ENCODE data around the gene BOD1L1.

DNA sequence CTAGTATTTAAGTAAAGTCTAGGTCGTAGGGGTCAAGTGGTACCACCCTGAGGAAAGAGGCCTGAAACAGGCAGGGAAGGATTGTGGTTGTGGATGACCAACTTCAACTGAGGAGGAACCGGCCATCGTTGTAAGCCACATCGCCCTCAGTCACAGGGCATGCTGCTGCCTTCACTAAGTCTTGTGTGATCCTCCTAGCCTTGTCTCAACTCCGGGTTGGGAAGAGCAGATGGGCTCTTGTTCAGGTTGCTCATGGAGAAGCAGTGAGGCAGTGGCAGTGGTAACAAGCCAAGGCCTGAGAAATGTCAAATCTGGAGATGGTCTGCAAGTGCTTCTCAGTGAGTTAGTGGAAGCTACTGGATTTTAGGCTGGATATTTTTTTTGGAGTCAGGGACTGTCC lies 60.4 kb downstream of the BOD1L1 start:
- TF ChIP-seq, protein P1, sequence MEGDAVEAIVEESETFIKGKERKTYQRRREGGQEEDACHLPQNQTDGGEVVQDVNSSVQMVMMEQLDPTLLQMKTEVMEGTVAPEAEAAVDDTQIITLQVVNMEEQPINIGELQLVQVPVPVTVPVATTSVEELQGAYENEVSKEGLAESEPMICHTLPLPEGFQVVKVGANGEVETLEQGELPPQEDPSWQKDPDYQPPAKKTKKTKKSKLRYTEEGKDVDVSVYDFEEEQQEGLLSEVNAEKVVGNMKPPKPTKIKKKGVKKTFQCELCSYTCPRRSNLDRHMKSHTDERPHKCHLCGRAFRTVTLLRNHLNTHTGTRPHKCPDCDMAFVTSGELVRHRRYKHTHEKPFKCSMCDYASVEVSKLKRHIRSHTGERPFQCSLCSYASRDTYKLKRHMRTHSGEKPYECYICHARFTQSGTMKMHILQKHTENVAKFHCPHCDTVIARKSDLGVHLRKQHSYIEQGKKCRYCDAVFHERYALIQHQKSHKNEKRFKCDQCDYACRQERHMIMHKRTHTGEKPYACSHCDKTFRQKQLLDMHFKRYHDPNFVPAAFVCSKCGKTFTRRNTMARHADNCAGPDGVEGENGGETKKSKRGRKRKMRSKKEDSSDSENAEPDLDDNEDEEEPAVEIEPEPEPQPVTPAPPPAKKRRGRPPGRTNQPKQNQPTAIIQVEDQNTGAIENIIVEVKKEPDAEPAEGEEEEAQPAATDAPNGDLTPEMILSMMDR (IDR thresholded peaks at IDR 0.05; ENCODE audit: poor library complexity), result no peak
- TF ChIP-seq EZH2phosphoT487 (IDR thresholded peaks at IDR 0.05; ENCODE audit: low read depth, severe bottlenecking, unreplicated experiment), result no peak
